WTC11 (cell line): Measurements from ENCODE around the gene CLOCK. TPM values are rescaled to one million over a fixed set of nuclear protein-coding genes. Genes with fewer than 3 reads are reported as not detected.

ENCODE experiments used
- ATAC-seq: fragments of 200-7000 bp; cut with Tn5 transposase; 2 replicates; pipeline ENCODE4 v1.10.0; 2021; ENCODE audit warnings: mild to moderate bottlenecking, moderate library complexity
- CTCF ChIA-PET: fragments of 300-600 bp; sonication (Branson Sonifier 250); formaldehyde crosslinking; loops from one replicate; lab custom pipeline; 2021; ENCODE audit warnings: antibody characterized with exemption; lab: Charles Lee
- POLR2A ChIA-PET: fragments of 350-600 bp; sonication (Branson Sonifier 250); formaldehyde crosslinking; loops from one replicate; lab custom pipeline; 2021; ENCODE audit warnings: antibody characterized with exemption; lab: Charles Lee
- DNase-seq: peaks from one replicate; pipeline ENCODE4 v3.0.0; 2021; ENCODE audit warnings: low spot score
- H3K27ac Mint-ChIP-seq: 2 replicates; pipeline ENCODE4 v1.8.0; 2021; ENCODE audit warnings: mixed read lengths
- H3K27me3 Mint-ChIP-seq: 2 replicates; pipeline ENCODE4 v1.8.0; 2021; ENCODE audit warnings: low read depth, mild to moderate bottlenecking, moderate library complexity, mixed read lengths
- H3K36me3 Mint-ChIP-seq: 2 replicates; pipeline ENCODE4 v1.8.0; 2021; ENCODE audit warnings: mixed read lengths
- H3K4me1 Mint-ChIP-seq: 2 replicates; pipeline ENCODE4 v1.8.0; 2022; ENCODE audit warnings: mixed read lengths
- H3K4me3 Mint-ChIP-seq: 2 replicates; pipeline ENCODE4 v1.8.0; 2021; ENCODE audit warnings: mild to moderate bottlenecking, moderate library complexity, mixed read lengths
- H3K9me3 Mint-ChIP-seq: 2 replicates; pipeline ENCODE4 v1.8.0; 2021; ENCODE audit warnings: mixed read lengths
- ATF6 ChIP-seq: sonication (generic); formaldehyde crosslinking; IDR thresholded peaks from 2 replicates; pipeline ENCODE4 v1.8.1; 2023; ENCODE audit warnings: mild to moderate bottlenecking, missing genetic modification reagents
- CBFB ChIP-seq: sonication (generic); formaldehyde crosslinking; IDR thresholded peaks from 2 replicates; pipeline ENCODE4 v1.8.1; 2022; ENCODE audit warnings: mild to moderate bottlenecking, low read depth, missing genetic modification reagents
- GABPB1 ChIP-seq: sonication (generic); formaldehyde crosslinking; IDR thresholded peaks from 2 replicates; pipeline ENCODE4 v1.8.1; 2023; ENCODE audit warnings: mild to moderate bottlenecking, missing genetic modification reagents
- GRHL2 ChIP-seq: fragments of 250-450 bp; sonication (Bioruptor Pico); IDR thresholded peaks from 2 replicates; pipeline ENCODE4 v1.8.0; 2022; ENCODE audit warnings: mild to moderate bottlenecking, moderate library complexity; ENCODE audit not compliant: insufficient replicate concordance, severe bottlenecking
- KAT7 ChIP-seq: sonication (generic); formaldehyde crosslinking; IDR thresholded peaks from 2 replicates; pipeline ENCODE4 v1.8.1; 2023; ENCODE audit warnings: missing genetic modification reagents, mild to moderate bottlenecking, borderline replicate concordance
- MYBL2 ChIP-seq: sonication (generic); formaldehyde crosslinking; IDR thresholded peaks from 2 replicates; pipeline ENCODE4 v1.8.1; 2023; ENCODE audit warnings: mild to moderate bottlenecking, moderate library complexity, missing genetic modification reagents
- NFATC4 ChIP-seq: fragments of 250-450 bp; sonication (Bioruptor Pico); IDR thresholded peaks from 2 replicates; pipeline ENCODE4 v1.9.0; 2021; ENCODE audit warnings: mild to moderate bottlenecking
- NFYB ChIP-seq: sonication (generic); formaldehyde crosslinking; conservative IDR thresholded peaks from 2 replicates; pipeline ENCODE4 v1.8.0; 2022; ENCODE audit warnings: low read depth, missing genetic modification reagents
- OVOL2 ChIP-seq: fragments of 250-450 bp; sonication (Bioruptor Pico); IDR thresholded peaks from 2 replicates; pipeline ENCODE4 v1.9.0; 2021; ENCODE audit warnings: mild to moderate bottlenecking, borderline replicate concordance
- RELA ChIP-seq: sonication (generic); formaldehyde crosslinking; IDR thresholded peaks from 2 replicates; pipeline ENCODE4 v1.8.1; 2022; ENCODE audit warnings: missing genetic modification reagents, mild to moderate bottlenecking, borderline replicate concordance
- SOX15 ChIP-seq: fragments of 250-450 bp; sonication (Bioruptor Pico); IDR thresholded peaks from 2 replicates; pipeline ENCODE4 v1.9.0; 2021; ENCODE audit warnings: mild to moderate bottlenecking
- ZNF121 ChIP-seq: sonication (generic); formaldehyde crosslinking; IDR thresholded peaks from 2 replicates; pipeline ENCODE4 v1.8.0; 2023; ENCODE audit warnings: missing genetic modification reagents
- ZNF263 ChIP-seq: sonication (generic); formaldehyde crosslinking; IDR thresholded peaks from 2 replicates; pipeline ENCODE4 v1.8.1; 2022; ENCODE audit warnings: low read depth, mild to moderate bottlenecking, moderate library complexity, missing genetic modification reagents
- ZNF317 ChIP-seq: sonication (generic); formaldehyde crosslinking; IDR thresholded peaks from 2 replicates; pipeline ENCODE4 v1.8.1; 2023; ENCODE audit warnings: low read depth, mild to moderate bottlenecking, moderate library complexity, missing genetic modification reagents, borderline replicate concordance
- ZNF512 ChIP-seq: sonication (generic); formaldehyde crosslinking; IDR thresholded peaks from 2 replicates; pipeline ENCODE4 v1.8.1; 2022; ENCODE audit warnings: missing genetic modification reagents, borderline replicate concordance
- total RNA-seq: library from RNA; stranded (reverse); gene quantifications from 3 replicates; pipeline ENCODE4 v1.2.3, GENCODE V29; 2021
- TF ChIP-seq, protein P1 (sequence below): sonication (generic); formaldehyde crosslinking; IDR thresholded peaks from 2 replicates; pipeline ENCODE4 v1.8.1; 2022; ENCODE audit warnings: low read depth, mild to moderate bottlenecking, moderate library complexity, missing genetic modification reagents, borderline replicate concordance
- TF ChIP-seq, protein P2 (sequence below): sonication (generic); formaldehyde crosslinking; conservative IDR thresholded peaks from 2 replicates; pipeline ENCODE4 v1.8.1; 2022; ENCODE audit warnings: mild to moderate bottlenecking, missing genetic modification reagents
- TF ChIP-seq, protein P3 (sequence below): sonication (generic); formaldehyde crosslinking; IDR thresholded peaks from 2 replicates; pipeline ENCODE4 v1.8.1; 2023; ENCODE audit warnings: mild to moderate bottlenecking, missing genetic modification reagents, moderate library complexity

Gene CLOCK
- total RNA-seq, 1 experiment from 2014 or later = 18.6 TPM

GRCh38 chr4:55498051-55498450 lies 48.7 kb downstream of the CLOCK start:
- H3K27me3 Mint-ChIP-seq = no peaks in the 10 kb centered on the region
- POLR2A ChIA-PET = no interaction called here
- H3K4me3 Mint-ChIP-seq = no peak overlapping the region
- ATAC-seq (no peak), DNase-seq (no peak)
- TF ChIP-seq GABPB1 (CRISPR knock-in tag) = no peak
- H3K9me3 Mint-ChIP-seq = peaks cover 16% of the 10 kb centered on the region
- H3K36me3 Mint-ChIP-seq = peaks cover 15% of the 10 kb centered on the region
- peaks cover 9% of the 10 kb centered on the region for H3K4me1 Mint-ChIP-seq
- H3K27ac Mint-ChIP-seq = no peak overlapping the region
- CTCF ChIA-PET = interaction anchor here (0.9 kb wide), 1 partner anchor 9 kb away, joined by 3 read pairs; no protein-coding TSS in a partner anchor

DNA sequence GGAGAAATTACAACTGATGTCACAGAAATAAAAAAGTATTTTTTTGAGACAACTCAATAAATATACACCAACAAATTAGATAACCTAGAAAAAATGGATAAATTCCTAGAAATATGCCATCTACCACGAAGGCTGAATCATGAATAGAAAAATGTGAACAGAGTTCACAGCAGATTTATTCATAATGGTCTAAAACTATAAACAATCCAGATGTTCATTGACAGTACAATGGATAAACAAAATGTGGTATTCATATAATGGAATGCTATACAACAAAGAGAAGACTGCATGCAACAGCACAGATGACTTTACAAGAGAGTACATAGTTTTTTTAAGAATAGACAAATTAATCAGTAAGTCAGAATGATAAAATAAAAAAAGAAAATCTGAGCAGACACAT lies 55.2 kb downstream of the CLOCK start:
- ATAC-seq (no peak), DNase-seq (no peak)
- Mint-ChIP-seq H3K27ac (no peak overlapping the region), H3K4me3 (no peak overlapping the region), H3K36me3 (peaks cover 22% of the 10 kb centered on the region), H3K27me3 (no peaks in the 10 kb centered on the region), H3K4me1 (no peaks in the 10 kb centered on the region), H3K9me3 (peaks cover 26% of the 10 kb centered on the region)
- ChIA-PET POLR2A (no interaction called here), CTCF (no interaction called here)
- TF ChIP-seq SOX15 (no peak), GRHL2 (no peak), MYBL2 (CRISPR knock-in tag) (no peak), OVOL2 (CRISPR knock-in tag) (no peak), ATF6 (CRISPR knock-in tag) (no peak), KAT7 (no peak), ZNF263 (CRISPR knock-in tag) (no peak), ZNF512 (CRISPR knock-in tag) (no peak), NFATC4 (CRISPR knock-in tag) (no peak), ZNF317 (CRISPR knock-in tag) (no peak)
- TF ChIP-seq, protein P1, sequence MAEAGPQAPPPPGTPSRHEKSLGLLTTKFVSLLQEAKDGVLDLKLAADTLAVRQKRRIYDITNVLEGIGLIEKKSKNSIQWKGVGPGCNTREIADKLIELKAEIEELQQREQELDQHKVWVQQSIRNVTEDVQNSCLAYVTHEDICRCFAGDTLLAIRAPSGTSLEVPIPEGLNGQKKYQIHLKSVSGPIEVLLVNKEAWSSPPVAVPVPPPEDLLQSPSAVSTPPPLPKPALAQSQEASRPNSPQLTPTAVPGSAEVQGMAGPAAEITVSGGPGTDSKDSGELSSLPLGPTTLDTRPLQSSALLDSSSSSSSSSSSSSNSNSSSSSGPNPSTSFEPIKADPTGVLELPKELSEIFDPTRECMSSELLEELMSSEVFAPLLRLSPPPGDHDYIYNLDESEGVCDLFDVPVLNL (CRISPR knock-in tag) = no peak
- TF ChIP-seq, protein P2, sequence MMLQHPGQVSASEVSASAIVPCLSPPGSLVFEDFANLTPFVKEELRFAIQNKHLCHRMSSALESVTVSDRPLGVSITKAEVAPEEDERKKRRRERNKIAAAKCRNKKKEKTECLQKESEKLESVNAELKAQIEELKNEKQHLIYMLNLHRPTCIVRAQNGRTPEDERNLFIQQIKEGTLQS (CRISPR knock-in tag) = no peak
- TF ChIP-seq, protein P3, sequence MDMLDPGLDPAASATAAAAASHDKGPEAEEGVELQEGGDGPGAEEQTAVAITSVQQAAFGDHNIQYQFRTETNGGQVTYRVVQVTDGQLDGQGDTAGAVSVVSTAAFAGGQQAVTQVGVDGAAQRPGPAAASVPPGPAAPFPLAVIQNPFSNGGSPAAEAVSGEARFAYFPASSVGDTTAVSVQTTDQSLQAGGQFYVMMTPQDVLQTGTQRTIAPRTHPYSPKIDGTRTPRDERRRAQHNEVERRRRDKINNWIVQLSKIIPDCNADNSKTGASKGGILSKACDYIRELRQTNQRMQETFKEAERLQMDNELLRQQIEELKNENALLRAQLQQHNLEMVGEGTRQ (CRISPR knock-in tag) = no peak

DNA sequence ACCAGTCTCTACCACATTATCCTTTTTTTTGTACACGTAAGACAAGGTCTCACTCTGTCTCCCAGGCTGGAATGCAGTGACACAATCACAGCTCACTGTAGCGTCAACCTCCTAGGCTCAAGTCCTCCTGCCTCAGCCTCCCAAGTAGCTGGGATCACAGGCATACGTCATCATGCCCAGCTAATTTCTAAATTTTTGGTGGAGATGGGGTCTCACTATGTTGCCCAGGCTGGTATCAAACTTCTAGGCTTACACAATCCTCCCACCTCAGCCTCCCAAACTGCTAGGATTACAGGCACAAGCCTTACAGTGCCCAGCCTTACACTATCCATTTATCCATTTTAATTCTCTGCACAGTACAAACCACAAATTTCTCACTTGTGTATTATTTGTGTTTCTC lies 58.0 kb downstream of the CLOCK start:
- Mint-ChIP-seq H3K4me1 (peaks cover 4% of the 10 kb centered on the region), H3K36me3 (peaks cover 7% of the 10 kb centered on the region), H3K4me3 (no peak overlapping the region), H3K27ac (no peak overlapping the region), H3K9me3 (peaks cover 11% of the 10 kb centered on the region), H3K27me3 (no peaks in the 10 kb centered on the region)
- POLR2A ChIA-PET = no interaction called here
- no peak for DNase-seq
- ATAC-seq = no peak
- CTCF ChIA-PET = no interaction called here
- no peak for TF ChIP-seq NFYB (CRISPR knock-in tag)
- no peak for TF ChIP-seq RELA (CRISPR knock-in tag)
- TF ChIP-seq ZNF121 = peak; percentile 79
- TF ChIP-seq CBFB (CRISPR knock-in tag) = no peak
